HepG2 (cell line): ENCODE results near the gene NEDD4L. TPM values are rescaled to one million over a fixed set of nuclear protein-coding genes. Genes with fewer than 3 reads are reported as not detected.
A peak's percentile ranks its signal among the peaks of the same experiment; 100 is the strongest.

Experiments used
- CC2D1A ChIP-seq: sonication (generic); formaldehyde crosslinking; IDR thresholded peaks from 2 replicates; pipeline ENCODE4 v1.8.1; 2023; ENCODE audit warnings: mild to moderate bottlenecking, missing genetic modification reagents
- CEBPB ChIP-seq: IDR thresholded peaks from 2 replicates; pipeline ENCODE4 v1.6.1; 2011; ENCODE audit warnings: low read depth, low read length, improper control_type of control experiment, borderline replicate concordance
- CSRNP2 ChIP-seq: sonication (generic); formaldehyde crosslinking; conservative IDR thresholded peaks from 2 replicates; pipeline ENCODE4 v1.8.0; 2022; ENCODE audit warnings: low read depth, missing genetic modification reagents
- ELK4 ChIP-seq: sonication (generic); formaldehyde crosslinking; IDR thresholded peaks from 2 replicates; pipeline ENCODE4 v1.9.0; 2021; ENCODE audit warnings: missing genetic modification reagents, borderline replicate concordance
- HMG20B ChIP-seq: conservative IDR thresholded peaks from 2 replicates; pipeline ENCODE4 v1.6.1; 2016; ENCODE audit warnings: missing genetic modification reagents, missing compliant biosample characterization
- HNF1A ChIP-seq, 2 experiments: sonication (generic) in 1 of 2; formaldehyde crosslinking in 1 of 2; IDR thresholded peaks; 2 replicates each; pipeline versions ENCODE4 v1.4.0 to v1.6.1; 2016 to 2020; ENCODE audit warnings: borderline replicate concordance in 1 of 2, low read depth in 1 of 2, mild to moderate bottlenecking in 1 of 2, missing genetic modification reagents in 1 of 2
- IRF9 ChIP-seq: sonication (generic); formaldehyde crosslinking; IDR thresholded peaks from 2 replicates; pipeline ENCODE4 v1.8.0; 2022; ENCODE audit warnings: missing genetic modification reagents, mild to moderate bottlenecking, borderline replicate concordance
- KLF16 ChIP-seq, 2 experiments: sonication (generic) in 1 of 2; formaldehyde crosslinking in 1 of 2; IDR thresholded peaks; 2 replicates each; pipeline versions ENCODE4 v1.6.1 to v1.8.0; 2016 to 2023; ENCODE audit warnings: missing genetic modification reagents in 2 of 2, missing compliant biosample characterization in 1 of 2
- MTERF4 ChIP-seq: sonication (generic); formaldehyde crosslinking; IDR thresholded peaks from 2 replicates; pipeline ENCODE4 v1.8.0; 2023; ENCODE audit warnings: mild to moderate bottlenecking, missing genetic modification reagents
- PPARG ChIP-seq: conservative IDR thresholded peaks from 2 replicates; pipeline ENCODE4 v1.6.1; 2016; ENCODE audit warnings: missing biosample characterization, missing genetic modification reagents
- RBM22 ChIP-seq: fragments of 200-400 bp; formaldehyde crosslinking; optimal IDR thresholded peaks from 2 replicates; pipeline ENCODE3; 2017; ENCODE audit warnings: mild to moderate bottlenecking, low read length, moderate library complexity
- REPIN1 ChIP-seq: sonication (generic); formaldehyde crosslinking; IDR thresholded peaks from 2 replicates; pipeline ENCODE4 v1.8.0; 2022; ENCODE audit warnings: missing genetic modification reagents, low read depth, mild to moderate bottlenecking, borderline replicate concordance
- XBP1 ChIP-seq: sonication (generic); formaldehyde crosslinking; IDR thresholded peaks from 2 replicates; pipeline ENCODE4 v1.5.0; 2020; ENCODE audit warnings: missing genetic modification reagents
- ZKSCAN1 ChIP-seq: fragments of 150-350 bp; IDR thresholded peaks from 2 replicates; pipeline ENCODE4 v1.6.1; 2014; ENCODE audit warnings: low read length
- ZNF224 ChIP-seq: sonication (generic); formaldehyde crosslinking; IDR thresholded peaks from 2 replicates; pipeline ENCODE4 v1.5.0; 2020; ENCODE audit warnings: mild to moderate bottlenecking, missing genetic modification reagents
- ZNF432 ChIP-seq: sonication (generic); formaldehyde crosslinking; IDR thresholded peaks from 2 replicates; pipeline ENCODE4 v1.5.0; 2020; ENCODE audit warnings: missing genetic modification reagents, mild to moderate bottlenecking, borderline replicate concordance
- ZNF550 ChIP-seq: sonication (generic); formaldehyde crosslinking; IDR thresholded peaks from 2 replicates; pipeline ENCODE4 v1.4.0; 2020; ENCODE audit warnings: mild to moderate bottlenecking, missing genetic modification reagents, borderline replicate concordance
- ZNF678 ChIP-seq: sonication (generic); formaldehyde crosslinking; IDR thresholded peaks from 2 replicates; pipeline ENCODE4 v1.4.0; 2020; ENCODE audit warnings: mild to moderate bottlenecking, missing genetic modification reagents
- ZNF781 ChIP-seq: sonication (generic); formaldehyde crosslinking; IDR thresholded peaks from 2 replicates; pipeline ENCODE4 v1.5.1; 2020; ENCODE audit warnings: borderline replicate concordance, mild to moderate bottlenecking, missing genetic modification reagents; ENCODE audit errors: not compliant biosample characterization
- polyA plus RNA-seq, 8 experiments: library from polyadenylated mRNA; depleted of rRNA in 3 of 8; stranded (reverse) in 7 of 8; unstranded in 1 of 8; fragments of >200 nt; fragmentation: Illumina TruSeq in 4 of 8; extraction: Trizol in 4 of 8; gene quantifications; 2 replicates each; pipeline versions ENCODE4 v1.2.1 to v1.2.3, GENCODE V29; 2011 to 2016; ENCODE audit warnings: low read depth in 4 of 8, missing spikeins in 1 of 8, mixed read lengths in 1 of 8; ENCODE audit not compliant: insufficient read depth in 1 of 8
- total RNA-seq, 5 experiments: library from RNA; depleted of rRNA; stranded (reverse); fragments of >200 nt; fragmentation: Illumina TruSeq; extraction: Trizol; gene quantifications; 2 replicates each; pipeline ENCODE4 v1.2.3, GENCODE V29; 2016; ENCODE audit warnings: low read depth in 1 of 5

NEDD4L gene
- total and polyA plus RNA-seq, 2 of the 13 experiments (the other 11 are each of a cell fraction or from before 2014, with no cell fraction given), result 168 to 390 TPM

- TF ChIP-seq ZNF781 (CRISPR knock-in tag) (peak; percentile 7), RBM22 (peak; percentile 85), CSRNP2 (CRISPR knock-in tag) (no peak), ZNF224 (CRISPR knock-in tag) (0 out of 2 replicates have a peak, but pooled peaks have one; percentile 73), CC2D1A (no peak), KLF16 (CRISPR knock-in tag; IDR thresholded peaks at IDR 0.05) (peak in 1 of 2 experiments; percentile 42; a peak in 1 of 4 replicates), XBP1 (no peak), PPARG (CRISPR knock-in tag) (peak; percentile 93), ELK4 (CRISPR knock-in tag) (no peak), ZKSCAN1 (no peak), ZNF678 (no peak), HNF1A (IDR thresholded peaks at IDR 0.05; ENCODE audit: low read depth) (peak; percentile 73), HNF1A (CRISPR knock-in tag; IDR thresholded peaks at IDR 0.05; ENCODE audit: borderline replicate concordance) (peak; percentile 82; the same call in 1 of the 2 replicates), ZNF550 (no peak), MTERF4 (CRISPR knock-in tag) (peak; percentile 92; the same call in 1 of the 2 replicates), ZNF432 (CRISPR knock-in tag) (no peak), CEBPB (no peak), HMG20B (CRISPR knock-in tag) (peak; percentile 74), IRF9 (CRISPR knock-in tag) (peak; percentile 84), REPIN1 (peak; percentile 74; the same call in 1 of the 2 replicates)
Observed at GRCh38 chr18:58402951-58403702, 359.1 kb downstream of the NEDD4L start (continued).
